Pericardium fibroblast (primary cell): ENCODE results near the gene TUSC2. TPM values are rescaled to one million over a fixed set of nuclear protein-coding genes. Genes with fewer than 3 reads are reported as not detected.

ENCODE experiments used
- total RNA-seq: library from RNA; depleted of rRNA; stranded (reverse); fragments of >200 nt; gene quantifications from 2 replicates; pipeline ENCODE4 v1.2.3, GENCODE V29; 2015

The TUSC2 gene
- total RNA-seq = 14.5 and 30.7 TPM in 2 replicates

GRCh38 chr3:50327943-50328691 lies at the start of gene TUSC2:
Gene TUSC2 (minus strand): TSS chr3:50328223. CDS start chr3:50328099, 124 bp downstream.

GRCh38 chr3:50358911-50359759 lies 31.1 kb upstream of the TUSC2 start, which contains the start of gene TMEM115:
Gene TMEM115 (minus strand): TSS chr3:50359521. CDS start chr3:50359063, 458 bp downstream.

GRCh38 chr3:50350527-50351322 lies 22.7 kb upstream of the TUSC2 start, which contains the start of the genes CYB561D2 and NPRL2:
Gene CYB561D2 (plus strand): TSS chr3:50350862. CDS start chr3:50351434, 572 bp downstream.
Gene NPRL2 (minus strand): TSS chr3:50350775. CDS start chr3:50350652, 123 bp downstream.

GRCh38 chr3:50345586-50346234 lies 17.7 kb upstream of the TUSC2 start, which contains the start of gene ZMYND10:
Gene ZMYND10 (minus strand): TSS chr3:50345732. CDS start chr3:50345579, 153 bp downstream.

GRCh38 chr3:50340448-50341329 lies 12.7 kb upstream of the TUSC2 start, which contains the start of gene RASSF1:
Gene RASSF1 (minus strand): TSS chr3:50340836. CDS start chr3:50340805, 31 bp downstream.

GRCh38 chr3:50322386-50323091 lies 5.5 kb downstream of the TUSC2 start, which contains the start of gene HYAL2:
Gene HYAL2 (minus strand): TSS chr3:50322745. CDS start chr3:50320489, 2,256 bp downstream.

GRCh38 chr3:50303013-50303815 lies 24.8 kb downstream of the TUSC2 start, which contains the start of gene HYAL1:
Gene HYAL1 (minus strand): TSS chr3:50303574. CDS start chr3:50302956, 618 bp downstream.

GRCh38 chr3:50298836-50299637 lies 29.0 kb downstream of the TUSC2 start, which contains the start of the genes HYAL3 and NAA80:
Gene HYAL3 (minus strand): TSS chr3:50299405. CDS start chr3:50295602, 3,803 bp downstream.
Gene NAA80 (minus strand): TSS chr3:50299405. CDS start chr3:50297463, 1,942 bp downstream.

GRCh38 chr3:50292159-50293078 lies 35.6 kb downstream of the TUSC2 start, which contains the start of gene IFRD2:
Gene IFRD2 (minus strand): TSS chr3:50292429. CDS start chr3:50292274, 155 bp downstream.

GRCh38 chr3:50278880-50279224 lies 49.2 kb downstream of the TUSC2 start, which contains the start of gene LSMEM2:
Gene LSMEM2 (plus strand): TSS chr3:50279087. CDS start chr3:50279114, 27 bp downstream.

Other genes starting within 250 kb of the TUSC2 start
- 67.0 and 69.3 TPM in 2 replicates for gene RBM5, start 239.3 kb downstream of the TUSC2 start, total RNA-seq
- gene SEMA3F, start 172.9 kb downstream of the TUSC2 start, total RNA-seq = 26.8 and 43.8 TPM in 2 replicates
- gene GNAT1, start 136.6 kb downstream of the TUSC2 start, total RNA-seq = not detected in 2 replicates
- not detected in 2 replicates for gene SLC38A3, start 123.0 kb downstream of the TUSC2 start, total RNA-seq
- gene GNAI2, start 92.0 kb downstream of the TUSC2 start, total RNA-seq = 188 and 248 TPM in 2 replicates
- gene SEMA3B, start 59.1 kb downstream of the TUSC2 start, total RNA-seq = 10.6 and 16.0 TPM in 2 replicates
- not detected in 2 replicates for gene LSMEM2, start 49.1 kb downstream of the TUSC2 start, total RNA-seq
- 34.2 and 53.7 TPM in 2 replicates for gene IFRD2, start 35.8 kb downstream of the TUSC2 start, total RNA-seq
- 6.0 and 8.1 TPM in 2 replicates for gene HYAL3, start 28.8 kb downstream of the TUSC2 start, total RNA-seq
- gene NAA80, start 28.8 kb downstream of the TUSC2 start, total RNA-seq = 13.7 and 17.3 TPM in 2 replicates
- gene HYAL1, start 24.6 kb downstream of the TUSC2 start, total RNA-seq = 4.0 and 5.5 TPM in 2 replicates
- 59.3 and 80.8 TPM in 2 replicates for gene HYAL2, start 5.5 kb downstream of the TUSC2 start, total RNA-seq
- gene RASSF1, start 12.6 kb upstream of the TUSC2 start, total RNA-seq = 41.5 and 43.5 TPM in 2 replicates
- gene ZMYND10, start 17.5 kb upstream of the TUSC2 start, total RNA-seq = 0.34 and 1.1 TPM in 2 replicates
- 12.1 and 13.2 TPM in 2 replicates for gene NPRL2, start 22.6 kb upstream of the TUSC2 start, total RNA-seq
- gene CYB561D2, start 22.6 kb upstream of the TUSC2 start, total RNA-seq = 20.8 and 35.2 TPM in 2 replicates
- 69.1 and 93.9 TPM in 2 replicates for gene TMEM115, start 31.3 kb upstream of the TUSC2 start, total RNA-seq
- 0.12 TPM in 1 of 2 replicates, not detected in the other for gene CACNA2D2, start 175.4 kb upstream of the TUSC2 start, total RNA-seq
- gene C3orf18, start 239.5 kb upstream of the TUSC2 start, total RNA-seq = 10.0 and 10.8 TPM in 2 replicates
- 7.5 and 14.1 TPM in 2 replicates for gene HEMK1, start 241.3 kb upstream of the TUSC2 start, total RNA-seq